DMS79 (cell line): Measurements from ENCODE around the gene MUC12.
"Not testable (repeated sequence)": the region's sequence is repeated elsewhere in the genome, so short reads cannot be mapped to it uniquely, and the experiment has no call there.

Experiments used
- DNase-seq: peaks from one replicate; lab custom pipeline; 2025; lab: John Stamatoyannopoulos, UW

MUC12 gene

DNA sequence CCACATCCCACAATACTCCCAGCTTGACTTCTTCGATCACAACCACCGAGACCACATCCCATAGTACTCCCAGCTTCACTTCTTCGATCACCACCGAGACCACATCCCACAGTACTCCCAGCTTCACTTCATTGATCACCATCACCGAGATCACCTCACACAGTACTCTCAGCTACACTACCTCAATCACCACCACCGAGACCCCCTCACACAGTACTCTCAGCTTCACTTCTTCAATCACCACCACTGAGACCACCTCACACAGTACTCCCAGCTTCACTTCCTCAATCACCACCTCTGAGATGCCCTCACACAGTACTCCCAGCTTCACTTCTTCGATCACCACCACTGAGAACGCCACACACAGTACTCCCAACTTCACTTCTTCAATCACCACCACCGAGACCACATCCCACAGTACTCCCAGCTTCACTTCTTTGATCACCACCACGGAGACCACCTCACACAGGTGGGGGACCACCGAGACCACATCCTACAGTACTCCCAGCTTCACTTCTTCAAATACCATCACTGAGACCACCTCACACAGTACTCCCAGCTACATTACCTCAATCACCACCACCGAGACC, 11.4 kb upstream of the MUC12 start:
- DNase-seq, result no peak

DNA sequence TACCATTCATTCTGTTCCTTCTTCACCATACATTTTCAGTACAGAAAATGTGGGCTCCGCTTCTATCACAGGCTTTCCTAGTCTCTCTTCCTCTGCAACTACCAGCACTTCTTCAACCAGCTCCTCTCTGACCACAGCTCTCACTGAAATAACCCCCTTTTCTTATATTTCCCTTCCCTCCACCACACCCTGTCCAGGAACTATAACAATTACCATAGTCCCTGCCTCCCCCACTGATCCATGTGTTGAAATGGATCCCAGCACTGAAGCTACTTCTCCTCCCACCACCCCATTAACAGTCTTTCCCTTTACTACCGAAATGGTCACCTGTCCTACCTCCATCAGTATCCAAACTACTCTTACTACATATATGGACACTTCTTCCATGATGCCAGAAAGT, 9.5 kb upstream of the MUC12 start:
- DNase-seq, result no peak

DNA sequence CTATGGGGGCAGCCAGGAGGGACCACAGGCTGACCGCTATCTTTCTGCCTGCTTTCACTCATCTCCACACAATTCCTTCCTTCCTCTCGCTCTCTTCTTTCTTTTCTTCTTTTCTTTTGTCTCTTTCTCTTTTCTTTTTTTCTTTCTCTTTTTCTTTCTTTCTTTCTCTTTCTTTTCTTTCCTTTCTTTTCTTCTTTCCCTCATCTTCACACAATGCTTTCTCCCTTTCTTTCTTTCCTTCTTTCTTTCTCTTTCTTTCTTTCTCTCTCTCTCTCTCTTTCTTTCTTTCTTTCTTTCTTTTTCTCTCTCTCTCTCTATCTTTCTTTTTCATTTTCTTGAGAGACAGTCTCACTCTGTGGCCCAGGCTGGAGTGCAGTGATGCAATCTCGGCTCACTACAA, 6.8 kb upstream of the MUC12 start:
- DNase-seq, result no peak

DNA sequence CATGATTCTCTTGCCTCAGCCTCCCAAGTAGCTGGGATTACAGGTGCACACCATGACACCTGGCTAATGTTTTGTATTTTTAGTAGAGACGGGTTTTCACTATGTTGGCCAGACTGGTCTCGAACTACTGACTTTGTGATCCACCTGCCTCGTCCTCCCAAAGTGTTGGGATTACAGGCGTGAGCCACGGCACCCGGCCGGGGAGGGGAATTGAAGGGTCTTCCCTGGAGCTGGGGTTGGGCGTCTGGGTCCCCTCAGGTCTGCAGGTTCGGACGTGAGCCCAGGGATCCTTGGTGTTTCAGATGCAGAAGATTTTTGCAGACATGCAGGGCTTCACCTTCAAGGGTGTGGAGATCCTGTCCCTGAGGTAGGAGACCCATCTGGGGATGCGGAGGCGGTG, 6.0 kb upstream of the MUC12 start:
- no peak for DNase-seq

DNA sequence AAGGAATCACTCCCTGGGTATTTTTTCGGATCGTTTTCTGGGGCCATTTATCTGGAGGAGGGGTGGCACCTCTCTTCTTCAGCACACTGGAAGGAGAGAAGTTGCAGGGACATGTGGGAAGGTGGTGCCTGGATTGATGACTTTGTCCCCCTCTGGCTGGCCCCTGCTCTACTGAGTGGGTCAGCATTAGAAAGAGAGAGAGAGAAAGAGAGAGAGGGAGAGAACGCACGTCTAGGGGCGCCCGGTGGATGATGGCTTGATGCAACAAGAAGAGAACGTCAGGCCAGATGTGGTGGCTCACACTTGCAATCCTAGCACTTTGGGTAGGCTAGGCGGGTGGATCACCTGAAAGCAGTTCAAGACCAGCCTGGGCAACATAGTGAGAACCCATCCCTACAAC, 5.5 kb upstream of the MUC12 start:
- no peak for DNase-seq

DNA sequence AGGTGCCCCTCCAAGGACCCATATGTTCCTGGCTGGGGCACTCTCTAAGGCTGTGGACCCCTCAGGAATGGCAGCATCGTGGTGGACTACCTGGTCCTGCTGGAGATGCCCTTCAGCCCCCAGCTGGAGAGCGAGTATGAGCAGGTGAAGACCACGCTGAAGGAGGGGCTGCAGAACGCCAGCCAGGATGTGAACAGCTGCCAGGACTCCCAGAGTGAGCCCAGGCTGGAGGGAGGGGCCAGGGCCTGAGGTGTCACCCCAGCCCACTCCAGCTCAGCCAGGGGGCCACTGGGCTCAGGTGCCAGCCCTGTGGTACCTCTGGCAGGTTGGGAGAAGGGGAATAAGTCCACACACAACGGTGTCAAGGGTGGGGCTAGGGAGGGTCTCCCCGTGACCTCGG, 4.7 kb upstream of the MUC12 start:
- no peak for DNase-seq

DNA sequence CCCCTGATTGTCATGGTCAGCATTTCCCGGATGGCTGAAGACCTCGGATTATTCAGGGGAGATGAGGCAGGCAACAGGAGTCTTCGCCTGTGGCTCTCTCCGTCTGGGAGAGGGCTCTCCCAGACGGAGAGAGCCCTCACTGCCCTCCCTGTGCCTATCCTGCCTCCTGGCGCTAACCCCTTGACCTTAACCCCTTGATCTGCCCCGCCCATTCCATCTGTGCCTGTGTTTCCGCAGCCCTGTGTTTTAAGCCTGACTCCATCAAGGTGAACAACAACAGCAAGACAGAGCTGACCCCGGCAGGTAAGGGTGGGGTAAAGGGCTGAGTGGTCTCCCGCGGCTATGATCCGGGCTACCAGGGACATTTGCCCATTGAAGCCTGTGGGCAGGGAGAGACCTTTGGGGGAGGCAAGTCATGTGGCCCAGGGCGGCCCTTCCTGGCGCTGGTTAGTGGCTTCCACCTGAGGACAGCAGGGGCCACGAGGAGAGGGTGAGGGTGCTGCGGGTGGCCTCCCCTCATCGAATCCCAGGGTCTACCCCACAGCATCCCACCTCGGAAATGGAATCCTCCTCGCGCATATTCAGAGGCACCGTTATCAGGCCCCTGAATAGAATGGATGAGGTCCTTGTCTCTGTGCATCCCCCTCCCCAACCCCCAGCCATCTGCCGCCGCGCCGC, 4.2 kb upstream of the MUC12 start:
- no peak for DNase-seq

DNA sequence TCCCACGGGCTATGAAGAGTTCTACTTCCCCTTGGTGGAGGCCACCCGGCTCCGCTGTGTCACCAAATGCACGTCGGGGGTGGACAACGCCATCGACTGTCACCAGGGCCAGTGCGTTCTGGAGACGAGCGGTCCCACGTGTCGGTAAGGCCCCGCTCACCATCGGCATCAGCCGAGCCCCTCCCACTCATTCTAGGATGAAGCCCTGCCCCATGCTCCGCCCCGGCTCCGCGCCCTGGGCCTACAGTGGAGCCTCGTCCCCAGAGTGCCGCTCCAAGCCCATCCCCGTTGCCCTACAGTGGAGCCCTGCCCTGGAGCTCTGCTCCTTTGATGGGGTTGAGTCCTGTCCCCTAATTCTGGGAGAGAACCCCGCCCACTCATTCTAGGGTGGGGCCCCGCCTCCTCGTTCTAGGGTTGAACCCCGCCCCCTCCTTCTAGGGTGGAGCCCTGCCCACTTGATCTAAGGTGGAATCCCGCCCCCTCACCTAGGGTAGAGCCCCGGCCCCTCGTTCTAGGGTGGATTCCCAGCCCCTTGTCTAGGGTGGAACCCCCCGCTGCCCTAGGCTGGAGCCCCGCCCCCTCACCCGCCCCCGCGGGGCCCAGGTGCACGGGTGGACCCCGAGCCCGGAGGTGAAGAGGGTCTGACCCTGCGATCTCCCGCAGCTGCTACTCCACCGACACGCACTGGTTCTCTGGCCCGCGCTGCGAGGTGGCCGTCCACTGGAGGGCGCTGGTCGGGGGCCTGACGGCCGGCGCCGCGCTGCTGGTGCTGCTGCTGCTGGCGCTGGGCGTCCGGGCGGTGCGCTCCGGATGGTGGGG, 3.4 kb upstream of the MUC12 start:
- DNase-seq, result no peak

DNA sequence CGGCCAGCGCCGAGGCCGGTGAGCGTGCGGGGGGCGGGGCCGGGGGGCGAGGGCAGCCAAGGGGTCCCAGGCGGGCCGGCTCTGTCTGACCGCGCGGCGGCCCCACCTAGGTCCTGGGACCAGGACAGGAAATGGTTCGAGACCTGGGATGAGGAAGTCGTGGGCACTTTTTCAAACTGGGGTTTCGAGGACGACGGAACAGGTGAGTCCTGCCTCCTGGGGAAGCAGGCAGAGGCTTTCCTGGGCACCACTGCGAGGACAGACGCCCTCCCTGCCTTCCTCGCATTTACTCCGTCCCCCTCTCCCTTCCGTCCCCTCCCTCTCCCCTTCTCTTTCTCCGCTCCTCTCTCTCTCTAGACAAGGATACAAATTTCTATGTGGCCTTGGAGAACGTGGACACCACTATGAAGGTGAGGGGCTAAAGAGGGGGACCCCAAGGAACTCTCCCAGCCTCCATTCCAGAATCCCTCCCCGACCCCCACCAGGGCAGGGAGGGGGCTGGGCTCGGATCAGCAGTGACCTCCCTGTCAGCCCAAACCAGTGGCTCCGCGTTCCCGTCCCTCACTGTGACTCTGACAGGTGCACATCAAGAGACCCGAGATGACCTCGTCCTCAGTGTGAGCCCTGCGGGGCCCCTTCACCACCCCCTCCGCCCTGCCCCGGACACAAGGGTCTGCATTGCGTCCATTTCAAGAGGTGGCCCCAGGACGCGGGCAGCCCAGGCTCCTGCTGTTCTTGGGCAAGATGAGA, 2.6 kb upstream of the MUC12 start:
- DNase-seq, result no peak

DNA sequence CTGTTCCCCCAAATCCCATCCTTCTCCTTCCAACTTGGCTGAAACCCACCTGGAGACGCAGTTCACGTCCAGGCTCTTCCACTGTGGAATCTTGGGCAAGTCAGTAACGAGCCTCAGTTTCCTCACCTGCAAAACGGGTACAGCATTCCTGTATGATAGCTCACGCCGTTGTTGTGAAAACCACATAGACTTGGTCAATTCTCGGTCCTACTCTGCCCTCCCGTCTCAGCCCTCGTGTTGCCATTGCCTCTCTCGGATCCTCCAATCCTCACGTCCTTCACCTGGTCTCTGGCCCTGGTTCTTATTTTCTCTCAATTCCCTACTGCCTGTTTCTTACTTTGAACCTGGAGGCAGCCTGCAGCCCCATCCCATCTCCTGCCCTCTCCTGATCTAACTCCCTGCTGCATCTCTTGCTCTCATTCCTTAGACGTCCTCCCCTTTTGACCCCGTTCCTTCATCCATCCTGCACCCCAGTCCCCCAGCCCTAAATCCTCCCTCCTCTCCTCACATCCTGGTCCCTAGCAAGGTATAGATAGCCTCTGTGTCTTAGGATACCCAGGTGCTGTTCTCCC, 2.0 kb upstream of the MUC12 start:
- DNase-seq, result no peak

DNA sequence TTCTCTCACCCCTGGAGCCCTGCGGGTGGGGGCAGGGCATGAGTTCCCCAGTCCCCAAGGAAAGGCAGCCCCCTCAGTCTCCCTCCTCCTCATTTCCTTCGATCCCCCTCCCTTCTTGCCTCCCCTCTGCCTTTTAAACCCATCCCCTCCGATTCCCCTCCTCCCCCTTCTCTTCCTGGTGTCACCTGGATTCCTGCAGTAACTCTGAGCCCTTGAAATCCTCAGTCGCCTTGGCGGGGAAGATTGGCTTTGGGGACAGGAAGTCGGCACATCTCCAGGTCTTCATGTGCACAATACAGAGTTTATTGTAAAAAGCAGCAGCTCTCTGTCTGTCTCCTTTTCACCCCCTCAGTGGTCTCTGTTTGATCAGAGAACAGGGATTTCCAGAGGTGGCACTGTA, 1.3 kb upstream of the MUC12 start:
- no peak for DNase-seq

DNA sequence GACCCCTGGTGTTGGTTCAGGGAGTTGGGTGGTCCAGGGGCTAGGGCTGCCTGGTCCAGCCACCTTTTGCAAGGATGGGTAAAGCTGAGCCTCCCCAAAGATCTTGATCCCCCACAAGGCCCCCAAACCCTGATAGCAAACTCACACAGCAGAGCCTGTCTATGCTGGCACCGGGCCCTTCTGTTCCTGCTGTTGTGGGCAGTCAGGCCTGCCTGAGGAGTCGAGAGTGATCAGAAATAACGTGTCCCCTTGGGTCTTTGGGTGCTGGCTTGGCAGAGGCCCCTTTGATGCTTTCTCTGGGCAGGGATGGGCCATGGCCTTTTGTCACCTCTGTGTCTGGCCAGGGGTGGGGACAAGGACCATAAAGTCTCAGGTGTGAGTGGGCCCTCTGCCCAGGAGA, 715 bp upstream of the MUC12 start:
- no peak for DNase-seq

DNA sequence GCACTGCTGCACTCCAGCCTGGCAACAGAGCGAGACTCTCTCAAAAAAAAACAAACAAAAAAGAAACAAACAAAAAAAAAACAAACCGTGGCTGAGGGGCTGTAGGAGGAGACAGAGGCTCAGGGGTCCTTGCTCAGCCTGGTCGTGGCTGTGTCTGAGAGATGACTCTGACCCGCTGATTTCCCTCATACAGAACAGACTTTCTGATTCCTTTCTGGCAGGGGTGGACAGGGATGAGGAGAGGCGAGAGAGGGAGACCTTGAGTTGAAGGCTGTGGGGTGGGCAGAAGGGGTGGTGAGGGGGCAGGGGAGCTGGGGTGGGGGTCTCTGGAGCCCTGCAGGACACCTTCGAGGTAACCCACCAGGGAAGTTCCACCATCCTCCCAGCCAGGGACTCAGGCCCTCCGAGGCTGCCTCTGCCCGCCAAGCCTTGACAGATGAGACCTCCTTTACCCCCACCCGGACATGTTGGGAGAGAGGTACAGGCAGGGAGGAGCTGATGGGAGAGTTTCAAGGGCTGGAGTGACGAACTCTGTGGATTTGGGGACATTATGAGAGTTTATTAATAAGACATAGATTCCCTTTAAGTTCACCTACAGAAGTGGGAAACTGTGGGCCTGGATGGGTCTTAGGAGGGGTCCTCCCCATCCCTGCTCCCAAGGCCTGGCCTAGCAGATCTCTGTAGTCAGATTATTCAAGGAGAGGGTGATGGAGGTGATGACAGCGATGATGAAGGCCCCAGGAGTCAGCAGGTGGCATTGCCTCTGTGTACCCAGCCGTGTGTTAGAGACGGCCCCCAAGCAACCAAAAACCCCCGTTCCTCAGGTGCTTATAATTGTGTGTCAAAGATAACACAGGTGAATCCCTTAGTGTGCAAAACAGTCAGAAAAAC, 2.0 kb downstream of the MUC12 start:
- no peak for DNase-seq

DNA sequence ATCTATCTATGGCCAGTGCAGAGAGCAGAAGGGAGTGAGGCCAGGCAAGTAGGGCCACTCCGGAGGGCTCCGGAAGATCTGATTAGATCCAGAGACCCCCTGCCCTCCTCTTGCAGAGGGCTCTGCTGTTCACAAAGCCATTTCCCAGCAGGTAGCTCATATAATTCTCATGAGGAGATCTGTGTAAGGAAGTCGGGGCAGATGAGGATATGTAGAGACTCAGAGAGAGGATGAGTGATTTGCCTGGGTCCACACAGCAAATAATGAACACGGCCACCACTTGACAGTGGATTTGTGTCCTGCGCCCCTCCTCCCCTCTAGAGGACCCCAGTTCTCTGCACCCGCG, 2.6 kb downstream of the MUC12 start:
- no peak for DNase-seq

DNA sequence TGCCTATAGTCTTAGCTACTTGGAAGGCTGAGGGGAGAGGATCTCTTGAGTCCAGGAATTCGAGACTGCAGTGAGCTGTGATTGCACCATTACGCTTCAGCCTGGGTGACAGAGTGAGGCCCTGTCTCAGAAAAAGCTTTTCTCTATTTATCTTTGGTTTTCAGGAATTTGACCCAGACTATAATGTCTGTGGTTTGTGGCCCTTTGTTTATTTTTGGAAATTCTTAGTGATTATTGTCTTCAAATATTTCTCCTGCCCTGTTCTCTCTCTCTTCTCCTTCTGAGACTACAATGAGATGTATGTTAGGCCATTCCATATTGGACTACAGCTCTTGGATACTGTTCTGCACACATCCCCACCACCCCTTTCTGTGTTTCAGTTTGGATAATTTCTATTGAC, 4.7 kb downstream of the MUC12 start:
- no peak for DNase-seq

DNA sequence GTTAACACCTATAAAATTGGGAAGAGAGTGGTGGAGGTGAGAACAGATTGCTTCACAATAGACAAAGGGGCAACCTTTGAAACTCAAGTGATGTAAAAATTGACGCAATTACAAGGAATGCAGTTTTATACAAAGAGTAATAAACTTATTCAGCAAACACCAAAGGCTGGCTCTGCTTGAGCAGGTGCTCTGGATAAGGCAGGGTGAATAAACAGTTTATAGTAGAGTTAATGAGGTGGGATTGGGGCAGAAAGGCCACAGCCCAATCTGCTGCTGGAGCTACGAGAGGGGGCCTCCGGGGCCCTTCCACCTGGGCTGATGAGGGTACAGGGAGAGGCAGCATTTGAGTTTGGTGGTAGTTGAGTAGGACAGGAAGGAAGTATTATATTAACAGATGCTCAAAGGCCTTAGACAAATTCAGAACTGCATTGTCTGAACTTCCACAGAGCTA, 6.0 kb downstream of the MUC12 start:
- no peak for DNase-seq

DNA sequence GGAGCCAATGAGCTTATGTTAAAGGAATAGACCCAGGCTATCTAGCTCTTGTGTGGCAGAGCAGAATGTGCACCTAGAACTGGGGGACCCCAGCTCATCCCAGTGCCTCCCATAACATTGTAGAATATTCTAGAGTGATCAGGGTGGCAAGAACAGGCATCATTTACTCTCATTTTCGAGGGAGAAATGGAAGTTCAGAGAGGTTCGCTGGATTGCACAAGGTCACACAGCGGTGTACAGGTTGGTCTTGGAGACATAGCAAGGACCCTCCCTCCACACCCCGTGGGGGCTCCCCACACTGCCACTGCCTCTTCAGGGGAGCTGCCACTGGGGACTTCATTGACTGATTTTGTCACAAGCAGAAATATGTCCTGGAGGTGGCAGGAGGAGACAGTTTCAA, 8.9 kb downstream of the MUC12 start:
- DNase-seq, result no peak

DNA sequence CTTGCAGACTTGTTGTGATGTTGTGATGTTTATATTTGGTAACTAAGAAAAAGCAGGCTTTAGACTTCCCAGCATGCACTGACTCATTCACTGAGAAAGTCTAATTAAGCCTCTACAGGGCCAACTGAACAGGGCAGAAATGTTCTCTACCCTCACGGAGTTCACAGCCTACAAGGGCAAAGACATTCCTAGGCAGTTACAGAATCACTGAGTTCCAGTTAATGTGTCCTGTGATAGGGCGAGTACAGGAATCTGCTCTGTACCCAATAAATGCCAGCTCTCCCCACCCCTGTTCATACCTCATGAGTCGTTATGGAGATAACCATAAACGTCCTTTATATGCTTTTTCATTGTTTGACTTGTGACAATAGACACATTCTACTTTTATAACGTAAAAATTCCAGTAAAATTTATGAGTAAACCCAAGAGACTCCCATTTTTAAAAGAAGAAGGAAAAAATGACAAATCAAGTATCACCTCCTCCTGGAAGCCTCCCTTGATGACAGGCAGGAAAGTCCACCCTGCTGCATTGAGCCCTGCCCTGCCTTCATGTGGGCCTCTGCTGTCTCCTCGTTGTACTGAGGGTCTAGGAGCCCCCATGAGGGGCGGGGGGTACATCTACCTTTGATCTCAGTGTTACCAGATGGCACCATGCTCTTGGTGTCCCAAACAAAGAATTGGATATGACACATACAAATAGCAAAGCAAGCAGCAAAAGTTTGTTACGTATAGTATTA, 14.3 kb downstream of the MUC12 start:
- DNase-seq, result no peak

DNA sequence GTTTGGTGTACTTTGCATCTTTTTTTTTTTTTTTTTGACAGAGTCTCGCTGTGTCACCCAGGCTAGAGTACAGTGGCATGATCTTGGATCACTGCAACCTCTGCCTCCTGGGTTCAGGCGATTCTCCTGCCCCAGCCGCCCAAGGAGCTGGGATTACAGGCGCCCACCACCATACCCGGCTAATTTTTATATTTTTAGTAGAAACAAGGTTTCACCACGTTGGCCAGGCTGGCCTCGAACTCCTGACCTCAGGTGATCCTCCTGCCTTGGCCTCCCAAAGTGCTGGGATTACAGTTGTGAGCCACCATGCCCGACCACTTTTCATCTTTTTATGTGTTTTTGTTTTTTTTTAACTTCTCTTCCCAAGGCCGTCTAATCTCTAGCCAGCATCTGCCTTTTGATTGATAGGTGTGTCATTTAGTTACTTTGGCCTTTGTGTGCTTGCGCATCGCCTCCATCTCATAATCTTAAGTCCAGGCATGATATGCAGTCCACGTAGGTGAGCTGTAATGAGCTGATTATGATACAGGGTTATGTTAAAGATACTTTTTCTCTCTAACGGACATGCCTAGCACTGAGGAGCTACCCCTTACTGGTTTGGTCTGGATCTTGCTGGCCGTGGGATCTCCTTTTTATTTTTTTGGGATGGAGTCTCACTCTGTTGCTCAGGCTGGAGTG, 15.0 kb downstream of the MUC12 start:
- DNase-seq, result not testable (repeated sequence)
